Smooth muscle cell (in vitro differentiated cells): Measurements from ENCODE around the gene LARGE1. TPM values are rescaled to one million over a fixed set of nuclear protein-coding genes. Genes with fewer than 3 reads are reported as not detected.

Experiments used
- DNase-seq: peaks from one replicate; lab custom pipeline; 2025; ENCODE audit not compliant: unreplicated experiment; lab: John Stamatoyannopoulos, UW
- H2AFZ ChIP-seq: fragments of 200-600 bp; sonication (generic); 2 replicates; pipeline ENCODE4 v1.6.0; 2016; ENCODE audit warnings: antibody characterized with exemption, low read depth, mild to moderate bottlenecking
- H3F3A ChIP-seq: fragments of 200-600 bp; sonication (generic); 2 replicates; pipeline ENCODE4 v1.6.0; 2017; ENCODE audit warnings: antibody characterized with exemption, low read depth
- H3K27ac ChIP-seq: fragments of 200-600 bp; sonication (generic); 2 replicates; pipeline ENCODE4 v1.5.1; 2016; ENCODE audit warnings: low read depth, mild to moderate bottlenecking
- H3K27me3 ChIP-seq: fragments of 200-600 bp; sonication (generic); 2 replicates; pipeline ENCODE4 v1.6.1; 2016; ENCODE audit warnings: low read depth, mild to moderate bottlenecking
- H3K36me3 ChIP-seq: fragments of 200-600 bp; sonication (generic); 2 replicates; pipeline ENCODE4 v1.5.1; 2016; ENCODE audit warnings: low read depth
- H3K4me1 ChIP-seq: fragments of 200-600 bp; sonication (generic); 2 replicates; pipeline ENCODE4 v1.5.1; 2016; ENCODE audit warnings: low read depth
- H3K4me2 ChIP-seq: fragments of 200-600 bp; sonication (generic); 2 replicates; pipeline ENCODE4 v1.6.0; 2016; ENCODE audit warnings: mild to moderate bottlenecking
- H3K4me3 ChIP-seq: fragments of 200-600 bp; sonication (generic); 2 replicates; pipeline ENCODE4 v1.5.1; 2016; ENCODE audit warnings: mild to moderate bottlenecking
- H3K79me2 ChIP-seq: fragments of 200-600 bp; sonication (generic); 2 replicates; pipeline ENCODE4 v1.6.0; 2016; ENCODE audit warnings: low read depth, mild to moderate bottlenecking
- H3K9ac ChIP-seq: fragments of 200-600 bp; sonication (generic); 2 replicates; pipeline ENCODE4 v1.6.0; 2016; ENCODE audit warnings: low read depth
- H3K9me3 ChIP-seq: fragments of 200-600 bp; sonication (generic); replicated peaks from 2 replicates; pipeline ENCODE4 v1.5.1; 2016; ENCODE audit warnings: low read depth
- H4K20me1 ChIP-seq: fragments of 200-600 bp; sonication (generic); 2 replicates; pipeline ENCODE4 v1.6.0; 2016; ENCODE audit warnings: low read depth
- WGBS: methylation state at CpG from one replicate; pipeline ENCODE4 v1.1.7; 2016; ENCODE audit warnings: low lambda C conversion rate; 5-methylcytosine and 5-hydroxymethylcytosine counted together
- polyA plus RNA-seq: library from polyadenylated mRNA; unstranded; fragments of >200 nt; fragmentation: Nextera tagmentation; extraction: Ambion mirVana; gene quantifications from 2 replicates; pipeline ENCODE4 v1.2.1, GENCODE V29; 2016
- total RNA-seq: library from RNA; depleted of rRNA; stranded (reverse); fragments of >200 nt; gene quantifications from 2 replicates; pipeline ENCODE4 v1.2.3, GENCODE V29; 2014
- TF ChIP-seq, protein P1 (sequence below): fragments of 200-600 bp; sonication (generic); IDR thresholded peaks from 2 replicates; pipeline ENCODE4 v1.5.1; 2017; ENCODE audit warnings: borderline replicate concordance, mild to moderate bottlenecking, antibody characterized with exemption; ENCODE audit not compliant: insufficient read depth, poor library complexity, severe bottlenecking

LARGE1 gene
- total and polyA plus RNA-seq, 2 experiments from 2014 or later, result 11.9 to 18.0 TPM

DNA sequence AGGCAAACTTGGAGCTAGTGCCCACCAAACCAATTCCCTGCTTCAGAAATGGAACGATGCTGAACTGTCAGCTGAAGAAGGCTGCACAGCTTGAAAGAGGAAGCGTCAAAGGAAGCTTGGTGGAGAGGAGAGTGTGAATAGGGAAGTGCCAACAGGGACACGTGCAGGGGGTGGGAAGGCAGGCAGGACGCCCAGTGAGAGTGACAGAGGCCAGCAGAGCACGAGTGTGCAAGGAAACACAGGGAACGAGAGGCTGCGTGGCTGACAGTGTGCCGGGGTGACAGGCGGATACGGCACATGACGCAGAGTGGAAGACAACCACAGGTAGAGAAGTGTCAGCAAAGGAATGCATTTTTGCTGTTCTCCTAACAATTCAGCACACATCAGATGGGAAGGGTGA, 196.4 kb downstream of the LARGE1 start:
- Histone ChIP-seq H3K79me2 (no peaks in the 10 kb centered on the region), H3K9me3 (no peaks in the 10 kb centered on the region), H3K27ac (no peak overlapping the region), H2AFZ (no peak overlapping the region), H4K20me1 (peaks cover 3% of the 10 kb centered on the region), H3K4me1 (peaks cover 10% of the 10 kb centered on the region), H3K4me2 (no peak overlapping the region), H3K27me3 (no peaks in the 10 kb centered on the region), H3K9ac (no peak overlapping the region), H3K36me3 (no peaks in the 10 kb centered on the region), H3K4me3 (no peak overlapping the region), H3F3A (no peaks in the 10 kb centered on the region)
- DNase-seq, result no peak
- TF ChIP-seq, protein P1, sequence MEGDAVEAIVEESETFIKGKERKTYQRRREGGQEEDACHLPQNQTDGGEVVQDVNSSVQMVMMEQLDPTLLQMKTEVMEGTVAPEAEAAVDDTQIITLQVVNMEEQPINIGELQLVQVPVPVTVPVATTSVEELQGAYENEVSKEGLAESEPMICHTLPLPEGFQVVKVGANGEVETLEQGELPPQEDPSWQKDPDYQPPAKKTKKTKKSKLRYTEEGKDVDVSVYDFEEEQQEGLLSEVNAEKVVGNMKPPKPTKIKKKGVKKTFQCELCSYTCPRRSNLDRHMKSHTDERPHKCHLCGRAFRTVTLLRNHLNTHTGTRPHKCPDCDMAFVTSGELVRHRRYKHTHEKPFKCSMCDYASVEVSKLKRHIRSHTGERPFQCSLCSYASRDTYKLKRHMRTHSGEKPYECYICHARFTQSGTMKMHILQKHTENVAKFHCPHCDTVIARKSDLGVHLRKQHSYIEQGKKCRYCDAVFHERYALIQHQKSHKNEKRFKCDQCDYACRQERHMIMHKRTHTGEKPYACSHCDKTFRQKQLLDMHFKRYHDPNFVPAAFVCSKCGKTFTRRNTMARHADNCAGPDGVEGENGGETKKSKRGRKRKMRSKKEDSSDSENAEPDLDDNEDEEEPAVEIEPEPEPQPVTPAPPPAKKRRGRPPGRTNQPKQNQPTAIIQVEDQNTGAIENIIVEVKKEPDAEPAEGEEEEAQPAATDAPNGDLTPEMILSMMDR, result no peak
- 94% methylated on average over 11 of the region's 11 CpGs for WGBS

DNA sequence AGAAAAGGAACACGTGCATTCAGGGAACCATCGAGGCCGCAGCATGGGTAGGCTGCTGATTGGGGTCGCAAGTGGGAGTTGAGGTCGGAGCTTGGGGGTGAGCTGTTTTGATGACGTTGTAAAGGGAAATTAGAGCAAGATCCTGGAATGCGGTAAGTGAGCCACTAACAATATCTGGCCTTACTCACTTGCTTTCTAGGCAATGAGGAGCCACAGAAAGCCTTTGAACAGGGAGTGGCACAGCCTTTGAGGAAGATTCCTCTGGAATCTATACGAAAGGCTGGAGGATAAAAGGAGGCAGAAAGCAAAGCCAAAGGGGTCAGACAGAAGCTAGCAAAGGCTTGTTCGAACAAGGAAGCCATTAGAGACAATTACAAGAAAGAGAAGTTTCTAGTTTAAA, 197.5 kb downstream of the LARGE1 start:
- Histone ChIP-seq H4K20me1 (peaks cover 3% of the 10 kb centered on the region), H3K9me3 (no peaks in the 10 kb centered on the region), H3K9ac (no peak overlapping the region), H3K4me1 (peaks cover 10% of the 10 kb centered on the region), H3K36me3 (no peaks in the 10 kb centered on the region), H3K27ac (no peak overlapping the region), H3K27me3 (no peaks in the 10 kb centered on the region), H2AFZ (no peak overlapping the region), H3K4me2 (no peak overlapping the region), H3K79me2 (no peaks in the 10 kb centered on the region), H3K4me3 (no peak overlapping the region), H3F3A (no peaks in the 10 kb centered on the region)
- TF ChIP-seq, protein P1, result no peak
- DNase-seq, result no peak
- 50% methylated on average over 9 of the region's 9 CpGs for WGBS

DNA sequence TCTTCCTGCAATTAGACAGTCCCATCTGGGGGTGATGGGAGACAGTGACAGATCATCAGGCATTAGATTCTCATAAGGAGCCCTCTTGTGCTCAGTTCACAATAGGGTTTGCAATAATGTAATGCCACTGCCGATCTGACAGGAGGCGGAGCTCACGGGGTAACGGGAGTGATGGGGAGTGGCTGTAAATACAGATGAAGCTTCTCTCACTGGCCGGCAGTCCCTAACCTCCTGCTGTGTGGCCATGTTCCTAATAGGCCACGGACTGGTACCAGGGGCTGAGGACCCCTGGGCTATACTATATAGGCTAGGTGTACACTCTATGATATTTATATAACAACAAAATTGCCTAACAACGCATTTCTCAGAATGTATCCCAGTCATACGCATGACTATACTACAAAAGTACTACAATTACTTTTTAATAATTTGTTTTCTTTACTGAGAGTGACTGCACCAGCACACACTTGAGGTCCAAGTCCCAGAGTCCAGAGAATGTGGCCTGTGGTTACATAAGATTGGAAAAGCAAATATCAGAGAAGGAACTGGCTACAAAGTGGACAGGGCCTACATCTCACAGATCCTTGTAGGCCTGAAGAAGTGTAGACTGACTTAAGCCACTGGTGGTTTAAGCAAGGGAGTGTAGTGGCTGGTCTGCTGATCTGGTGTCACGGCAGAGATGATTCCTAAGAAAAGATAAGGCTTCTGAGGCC, 200.0 kb downstream of the LARGE1 start:
- no peaks in the 10 kb centered on the region for H3K36me3 ChIP-seq
- no peak overlapping the region for H3K9ac ChIP-seq
- H3K27ac ChIP-seq, result no peak overlapping the region
- H3K4me2 ChIP-seq, result no peak overlapping the region
- 85% methylated on average over 9 of the region's 9 CpGs for WGBS
- no peaks in the 10 kb centered on the region for H3K79me2 ChIP-seq
- peaks cover 10% of the 10 kb centered on the region for H3K4me1 ChIP-seq
- H2AFZ ChIP-seq, result no peak overlapping the region
- H3K9me3 ChIP-seq, result no peaks in the 10 kb centered on the region
- no peaks in the 10 kb centered on the region for H3F3A ChIP-seq
- TF ChIP-seq, protein P1, result no peak
- H3K27me3 ChIP-seq, result no peaks in the 10 kb centered on the region
- H4K20me1 ChIP-seq, result peaks cover 3% of the 10 kb centered on the region
- H3K4me3 ChIP-seq, result no peak overlapping the region
- no peak for DNase-seq
